ENCODE measurements around the gene PARP16. TPM values are rescaled to one million over a fixed set of nuclear protein-coding genes. Genes with fewer than 3 reads are reported as not detected.
A peak's percentile ranks its signal among the peaks of the same experiment; 100 is the strongest.

Gene PARP16
- total and polyA plus RNA-seq, 8 donors = 3.1 to 7.5 (median 5.5) TPM

DNA sequence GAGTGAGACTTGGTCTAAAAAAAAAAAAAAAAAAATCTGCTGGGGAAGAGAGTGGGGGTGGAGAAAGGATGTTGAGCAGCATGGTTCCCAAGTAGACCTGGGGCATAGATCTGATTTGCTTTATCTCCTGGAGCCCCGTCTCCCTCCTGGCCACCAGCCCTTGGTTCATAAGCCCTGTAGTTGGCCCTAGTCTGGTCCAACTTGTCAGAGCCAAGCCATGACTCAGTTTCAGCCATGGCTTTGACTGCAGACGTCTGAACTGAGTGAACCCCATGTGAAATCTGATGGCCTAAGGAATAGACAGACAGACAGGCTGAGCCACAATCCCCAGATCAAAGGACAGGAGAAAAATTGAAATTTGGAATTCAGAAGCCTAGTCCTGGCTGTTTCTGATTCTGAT, 73.4 kb downstream of the PARP16 start:
- no peaks in the 10 kb centered on the region for H3K4me1 ChIP-seq
- DNase-seq (no peak), FAIRE-seq (no peak), ATAC-seq (no peak)
- no peaks in the 10 kb centered on the region for H3K9me3 ChIP-seq
- TF ChIP-seq, protein P1, sequence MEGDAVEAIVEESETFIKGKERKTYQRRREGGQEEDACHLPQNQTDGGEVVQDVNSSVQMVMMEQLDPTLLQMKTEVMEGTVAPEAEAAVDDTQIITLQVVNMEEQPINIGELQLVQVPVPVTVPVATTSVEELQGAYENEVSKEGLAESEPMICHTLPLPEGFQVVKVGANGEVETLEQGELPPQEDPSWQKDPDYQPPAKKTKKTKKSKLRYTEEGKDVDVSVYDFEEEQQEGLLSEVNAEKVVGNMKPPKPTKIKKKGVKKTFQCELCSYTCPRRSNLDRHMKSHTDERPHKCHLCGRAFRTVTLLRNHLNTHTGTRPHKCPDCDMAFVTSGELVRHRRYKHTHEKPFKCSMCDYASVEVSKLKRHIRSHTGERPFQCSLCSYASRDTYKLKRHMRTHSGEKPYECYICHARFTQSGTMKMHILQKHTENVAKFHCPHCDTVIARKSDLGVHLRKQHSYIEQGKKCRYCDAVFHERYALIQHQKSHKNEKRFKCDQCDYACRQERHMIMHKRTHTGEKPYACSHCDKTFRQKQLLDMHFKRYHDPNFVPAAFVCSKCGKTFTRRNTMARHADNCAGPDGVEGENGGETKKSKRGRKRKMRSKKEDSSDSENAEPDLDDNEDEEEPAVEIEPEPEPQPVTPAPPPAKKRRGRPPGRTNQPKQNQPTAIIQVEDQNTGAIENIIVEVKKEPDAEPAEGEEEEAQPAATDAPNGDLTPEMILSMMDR (IDR thresholded peaks at IDR 0.05) = no peak
- no peak overlapping the region for H3K4me3 ChIP-seq
- no peak overlapping the region for H3K27ac ChIP-seq
- 60 to 71% methylated on average over 2 of the region's 2 CpGs for WGBS, 2 donors
- no peaks in the 10 kb centered on the region for H3K27me3 ChIP-seq
- H3K36me3 ChIP-seq = no peaks in the 10 kb centered on the region
- intact Hi-C loops (cut with DNase I) = no loop called here

DNA sequence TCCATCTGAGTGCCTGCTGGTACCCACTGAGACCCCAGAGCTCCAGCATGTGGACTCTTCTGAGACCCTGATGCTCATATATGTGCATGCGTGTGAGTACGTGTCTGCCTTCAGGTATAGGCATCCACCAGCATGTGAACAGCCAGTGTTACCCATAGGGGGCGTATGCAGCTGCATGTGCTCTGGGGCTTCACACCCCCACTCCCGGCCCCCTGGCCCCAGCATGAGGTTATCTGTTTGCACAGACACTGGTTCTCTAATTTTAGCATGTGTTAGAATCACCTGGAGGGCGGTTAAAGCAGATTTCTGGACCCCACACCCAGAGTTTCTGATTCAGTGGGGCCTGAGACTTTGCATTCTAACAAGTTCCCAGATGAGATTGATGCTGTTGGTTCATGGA, 74.6 kb downstream of the PARP16 start:
- H3K4me3 ChIP-seq = no peak overlapping the region
- ATAC-seq (peak in 1 of 4 donors; percentile 45), DNase-seq (no peak), FAIRE-seq (no peak)
- no peaks in the 10 kb centered on the region for H3K4me1 ChIP-seq
- H3K36me3 ChIP-seq = no peaks in the 10 kb centered on the region
- no peak overlapping the region for H3K27ac ChIP-seq
- TF ChIP-seq, protein P1 (IDR thresholded peaks at IDR 0.05) = peak in 2 of 4 donors; percentile 11 to 15
- H3K27me3 ChIP-seq = no peaks in the 10 kb centered on the region
- H3K9me3 ChIP-seq = no peaks in the 10 kb centered on the region
- intact Hi-C loops (cut with DNase I) = no loop called here
- WGBS, 2 donors = 45 to 54% methylated on average over 5 of the region's 5 CpGs

DNA sequence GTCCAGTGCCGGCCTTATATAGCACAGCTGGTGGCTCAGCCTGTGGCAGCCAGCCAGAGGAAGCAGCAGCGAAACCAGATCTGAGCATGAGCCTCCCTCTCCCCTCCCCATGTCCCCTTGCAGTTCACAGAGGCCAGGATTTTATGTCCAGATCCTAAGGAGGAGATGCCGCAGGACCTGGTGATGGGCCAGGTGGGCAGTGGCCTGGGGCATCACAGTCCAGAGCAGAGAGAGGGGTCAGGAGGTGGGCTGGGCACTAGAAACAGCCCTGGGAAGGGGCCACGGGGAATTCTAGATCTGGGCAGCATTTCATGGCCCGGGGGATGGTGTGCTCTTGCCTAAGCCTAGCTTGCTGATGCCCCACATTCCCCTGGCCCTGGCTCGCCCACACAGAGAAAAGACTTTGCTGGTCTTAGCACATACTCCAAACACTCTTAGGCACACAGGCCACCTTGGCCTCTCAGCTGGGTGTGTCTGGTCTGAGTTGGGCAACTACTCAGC, 75.2 kb downstream of the PARP16 start:
- no peak overlapping the region for H3K4me3 ChIP-seq
- H3K27ac ChIP-seq = no peak overlapping the region
- intact Hi-C loops (cut with DNase I) = no loop called here
- 56 to 59% methylated on average over 6 of the region's 6 CpGs for WGBS, 2 donors
- no peaks in the 10 kb centered on the region for H3K9me3 ChIP-seq
- peak in 2 of 4 donors; percentile 35 to 40 for ATAC-seq
- no peaks in the 10 kb centered on the region for H3K27me3 ChIP-seq
- no peaks in the 10 kb centered on the region for H3K4me1 ChIP-seq
- no peaks in the 10 kb centered on the region for H3K36me3 ChIP-seq
- TF ChIP-seq, protein P1 (IDR thresholded peaks at IDR 0.05) = no peak
- FAIRE-seq = no peak
- DNase-seq = no peak

DNA sequence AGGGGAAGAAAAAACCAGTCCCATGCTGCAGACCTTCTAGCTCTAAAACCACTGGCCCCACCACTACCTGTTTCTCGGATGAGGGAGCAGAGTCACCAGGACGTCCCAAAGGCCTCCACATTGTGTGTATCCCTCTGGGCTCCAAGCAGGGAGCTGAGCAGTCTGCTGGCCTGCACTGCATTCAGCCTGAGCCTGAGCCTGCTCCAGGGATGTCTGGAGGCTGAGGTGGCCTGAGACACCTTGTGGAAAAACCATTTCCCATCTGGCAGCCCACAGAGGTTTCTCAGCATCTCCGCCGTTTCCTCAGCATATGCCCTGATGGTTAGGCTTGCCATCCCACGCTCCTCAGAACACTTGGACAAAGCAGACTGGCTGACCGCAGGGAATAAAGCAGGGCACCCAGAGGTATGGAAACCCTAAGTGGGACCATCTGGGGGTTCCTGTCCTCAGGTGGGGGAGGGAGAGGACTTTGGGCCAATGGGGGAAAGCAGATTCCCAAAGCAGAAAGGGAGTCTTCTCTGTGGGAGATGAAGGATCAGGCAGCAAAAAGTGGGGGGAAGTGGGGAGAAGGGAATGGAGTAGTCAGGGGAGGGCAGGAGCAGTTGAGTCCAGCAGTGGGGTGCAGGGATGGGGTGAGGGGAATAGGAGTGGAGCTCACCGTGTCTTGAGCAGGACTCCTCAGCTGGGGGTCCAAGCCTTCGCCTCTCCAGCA, 75.8 kb downstream of the PARP16 start, which contains the start of gene CILP:
Gene CILP (minus strand): TSS at position 704 of the 712 bp plus-strand sequence. CDS start 1,718 bp downstream, outside the sequence.
- FAIRE-seq = no peak
- no peak within 1 kb of the TSS for H3K27ac ChIP-seq
- 80 to 83% methylated on average over 8 of the region's 8 CpGs for WGBS, 2 donors

More for the DNA sequence above, 75.8 kb downstream of the PARP16 start, which contains the start of gene CILP:
- H3K4me3 ChIP-seq = no peak within 1 kb of the TSS
- TF ChIP-seq, protein P1 (IDR thresholded peaks at IDR 0.05) = no peak
- H3K27me3 ChIP-seq = no peaks in the 10 kb centered on the region
- no peaks in the 10 kb centered on the region for H3K36me3 ChIP-seq
- ATAC-seq = no peak
- DNase-seq = no peak
- H3K9me3 ChIP-seq = no peaks in the 10 kb centered on the region
- no peaks in the 10 kb centered on the region for H3K4me1 ChIP-seq
- intact Hi-C loops (cut with DNase I) = no loop called here

Data from pancreas (tissue), 10 donors.